K562 (cell line): ENCODE measurements around the gene ADSS1. TPM values are rescaled to one million over a fixed set of nuclear protein-coding genes. Genes with fewer than 3 reads are reported as not detected.

ENCODE experiments used
- BRD9 ChIP-seq: fragments of 450-650 bp; IDR thresholded peaks from 2 replicates; pipeline ENCODE4 v1.6.1; 2018; ENCODE audit warnings: low read depth; ENCODE audit not compliant: partially characterized antibody
- DDX20 ChIP-seq: fragments of 450-650 bp; IDR thresholded peaks from 2 replicates; pipeline ENCODE4 v1.6.1; 2016; ENCODE audit warnings: missing genetic modification characterization, low read depth, mild to moderate bottlenecking, missing compliant biosample characterization, moderate library complexity
- E4F1 ChIP-seq: fragments of 250-450 bp; sonication (Bioruptor Pico); IDR thresholded peaks from 2 replicates; pipeline ENCODE4 v1.5.0; 2021; ENCODE audit warnings: mild to moderate bottlenecking, borderline replicate concordance
- HDAC6 ChIP-seq: IDR thresholded peaks from 2 replicates; pipeline ENCODE4 v1.6.1; 2012; ENCODE audit warnings: low read depth, mild to moderate bottlenecking, control low read depth, inconsistent platforms, low read length, moderate library complexity
- MXI1 ChIP-seq: IDR thresholded peaks from 2 replicates; pipeline ENCODE4 v1.6.1; 2011; ENCODE audit warnings: low read depth, mild to moderate bottlenecking, improper control_type of control experiment, low read length
- PBX2 ChIP-seq, 2 experiments: IDR thresholded peaks in 1 of 2; conservative IDR thresholded peaks in 1 of 2; 2 replicates each; pipeline ENCODE4 v1.6.1; 2016; ENCODE audit warnings: low read depth in 2 of 2, mild to moderate bottlenecking in 1 of 2, missing compliant biosample characterization in 1 of 2, missing genetic modification characterization in 1 of 2, moderate library complexity in 1 of 2
- SMARCC2 ChIP-seq: fragments of 450-650 bp; IDR thresholded peaks from 2 replicates; pipeline ENCODE4 v1.6.1; 2017; ENCODE audit warnings: antibody characterized with exemption, moderate library complexity, mild to moderate bottlenecking, low read depth
- THRB ChIP-seq: fragments of 450-650 bp; formaldehyde crosslinking; conservative IDR thresholded peaks from 2 replicates; pipeline ENCODE4 v1.4.0; 2022; ENCODE audit warnings: mild to moderate bottlenecking, missing genetic modification characterization
- ZBTB33 ChIP-seq: sonication (generic); formaldehyde crosslinking; IDR thresholded peaks from 2 replicates; pipeline ENCODE4 v1.8.1; 2023; ENCODE audit warnings: mild to moderate bottlenecking, missing genetic modification reagents
- ZNF280B ChIP-seq: fragments of 250-450 bp; sonication (Bioruptor Pico); IDR thresholded peaks from 2 replicates; pipeline ENCODE4 v1.5.1; 2021; ENCODE audit warnings: mild to moderate bottlenecking
- ZNF507 ChIP-seq: conservative IDR thresholded peaks from 2 replicates; pipeline ENCODE4 v1.6.1; 2017; ENCODE audit warnings: missing genetic modification characterization, missing compliant biosample characterization
- ZNF766 ChIP-seq: fragments of 200-800 bp; sonication (Bioruptor generic); conservative IDR thresholded peaks from 2 replicates; pipeline ENCODE4 v1.6.1; 2016; ENCODE audit warnings: missing genetic modification characterization, missing compliant biosample characterization
- ZNF77 ChIP-seq: fragments of 250-450 bp; sonication (Bioruptor Pico); IDR thresholded peaks from 2 replicates; pipeline ENCODE4 v1.5.0; 2020
- polyA plus RNA-seq, 8 experiments: library from polyadenylated mRNA; depleted of rRNA in 4 of 8; stranded (reverse) in 5 of 8; unstranded in 3 of 8; fragments of >200 nt; fragmentation: Nextera tagmentation in 2 of 8; fragmentation: Illumina TruSeq in 1 of 8; extraction: Ambion mirVana in 2 of 8; extraction: Trizol in 1 of 8; gene quantifications; 2 replicates each; pipeline versions ENCODE4 v1.2.1 to v1.2.3, GENCODE V29; 2011 to 2014; ENCODE audit warnings: inconsistent platforms in 1 of 8, missing spikeins in 1 of 8
- total RNA-seq, 7 experiments: library from RNA; depleted of rRNA in 6 of 7; stranded (reverse); fragments of >200 nt in 6 of 7; fragmentation: Illumina TruSeq in 2 of 7; extraction: Trizol in 2 of 7; gene quantifications; 2 replicates each; pipeline versions ENCODE4 v1.2.1 to v1.2.3, GENCODE V29; 2011 to 2021; ENCODE audit warnings: low replicate concordance in 1 of 7

Gene ADSS1
- total and polyA plus RNA-seq, 9 of the 15 experiments (the other 6 are each of a cell fraction or from before 2014, with no cell fraction given), result 0.53 to 5.9 (median 3.9) TPM

GRCh38 chr14:104700747-104701217 is 23.2 kb upstream of the ADSS1 start (continued):
- TF ChIP-seq HDAC6, result no peak
- TF ChIP-seq ZNF77 (CRISPR knock-in tag), result no peak
- TF ChIP-seq MXI1, result no peak
- TF ChIP-seq ZNF507, result no peak
- TF ChIP-seq ZNF766, result 0 out of 2 replicates have a peak, but pooled peaks have one; percentile 21
- TF ChIP-seq ZBTB33, result no peak
- TF ChIP-seq ZNF280B (CRISPR knock-in tag), result no peak
- no peak for TF ChIP-seq BRD9
- no peak for TF ChIP-seq PBX2 (CRISPR knock-in tag; IDR thresholded peaks at IDR 0.05; ENCODE audit: low read depth)
- no peak for TF ChIP-seq PBX2 (tag; conservative IDR thresholded peaks at IDR 0.05; ENCODE audit: low read depth)
- no peak for TF ChIP-seq THRB (CRISPR knock-in tag)
- TF ChIP-seq SMARCC2, result peak; percentile 52; the same call in 1 of the 2 replicates
- TF ChIP-seq E4F1, result no peak
- no peak for TF ChIP-seq DDX20 (tag)
